H1 (cell line): ENCODE results near the gene PNPLA1.

Source experiments
- CEBPB ChIP-seq: IDR thresholded peaks from 2 replicates; pipeline ENCODE4 v1.6.1; 2012; ENCODE audit warnings: low read depth, low read length
- CREB1 ChIP-seq: IDR thresholded peaks from 2 replicates; pipeline ENCODE4 v1.6.1; 2012; ENCODE audit warnings: inconsistent platforms
- CTCF ChIP-seq, 3 experiments: IDR thresholded peaks; 1 replicate in 2 of 3; 2 replicates in 1 of 3; pipeline versions ENCODE4 v1.5.1 to v1.6.1; 2011; ENCODE audit warnings: low read length in 3 of 3, mild to moderate bottlenecking in 3 of 3, inconsistent platforms in 2 of 3, low read depth in 1 of 3, moderate library complexity in 1 of 3; ENCODE audit not compliant: insufficient read depth in 1 of 3; ENCODE audit errors: control extremely low read depth in 1 of 3
- GABPA ChIP-seq: IDR thresholded peaks from 2 replicates; pipeline ENCODE4 v1.6.1; 2011; ENCODE audit warnings: mild to moderate bottlenecking, low read length, moderate library complexity, borderline replicate concordance; ENCODE audit not compliant: insufficient read depth
- POLR2A ChIP-seq, 2 experiments: IDR thresholded peaks; 1 replicate in 1 of 2; 2 replicates in 1 of 2; pipeline ENCODE4 v1.6.1; 2011; ENCODE audit warnings: low read depth in 2 of 2, low read length in 2 of 2, mild to moderate bottlenecking in 2 of 2; ENCODE audit errors: control extremely low read depth in 1 of 2
- POLR2AphosphoS5 ChIP-seq: IDR thresholded peaks from 2 replicates; pipeline ENCODE4 v1.6.1; 2011; ENCODE audit warnings: low read depth, low read length
- RAD21 ChIP-seq, 2 experiments: IDR thresholded peaks in 1 of 2; conservative IDR thresholded peaks in 1 of 2; 2 replicates each; pipeline ENCODE4 v1.6.1; 2011; ENCODE audit warnings: low read depth in 2 of 2, low read length in 2 of 2, improper control_type of control experiment in 1 of 2, inconsistent platforms in 1 of 2, mild to moderate bottlenecking in 1 of 2, moderate library complexity in 1 of 2
- TAF1 ChIP-seq: IDR thresholded peaks from 2 replicates; pipeline ENCODE4 v1.6.1; 2011; ENCODE audit warnings: mild to moderate bottlenecking, low read depth, low read length
- USF2 ChIP-seq: IDR thresholded peaks from 2 replicates; pipeline ENCODE4 v1.6.1; 2011; ENCODE audit warnings: low read length, improper control_type of control experiment

- TF ChIP-seq CTCF (IDR thresholded peaks at IDR 0.05; ENCODE audit: control extremely low read depth in 1 of 3, insufficient read depth in 1 of 3, low read depth in 1 of 3, low read length in 3 of 3): no peak
- no peak for TF ChIP-seq POLR2A (IDR thresholded peaks at IDR 0.05; ENCODE audit: control extremely low read depth in 1 of 2, low read depth in 2 of 2, low read length in 2 of 2)
- no peak for TF ChIP-seq RAD21 (IDR thresholded peaks at IDR 0.05 in 1 of 2, conservative IDR thresholded peaks at IDR 0.05 in 1 of 2; ENCODE audit: low read depth in 2 of 2, low read length in 2 of 2)
- no peak for TF ChIP-seq USF2
- TF ChIP-seq GABPA: no peak
- no peak for TF ChIP-seq CREB1
- no peak for TF ChIP-seq POLR2AphosphoS5
- TF ChIP-seq TAF1: no peak
- TF ChIP-seq CEBPB: no peak
These were observed 83.6 kb downstream of the PNPLA1 start for GRCh38 chr6:36353411-36353915.
